GM18861 (cell line): ENCODE results near the gene LHX1.

ENCODE experiments used
- ATAC-seq: cut with Tn5 transposase; IDR thresholded peaks from one replicate; pipeline ENCODE4 v1.9.1; 2021; ENCODE audit not compliant: unreplicated experiment

The LHX1 gene

GRCh38 chr17:36921095-36921851 lies 16.0 kb upstream of the LHX1 start:
- no peak for ATAC-seq

DNA sequence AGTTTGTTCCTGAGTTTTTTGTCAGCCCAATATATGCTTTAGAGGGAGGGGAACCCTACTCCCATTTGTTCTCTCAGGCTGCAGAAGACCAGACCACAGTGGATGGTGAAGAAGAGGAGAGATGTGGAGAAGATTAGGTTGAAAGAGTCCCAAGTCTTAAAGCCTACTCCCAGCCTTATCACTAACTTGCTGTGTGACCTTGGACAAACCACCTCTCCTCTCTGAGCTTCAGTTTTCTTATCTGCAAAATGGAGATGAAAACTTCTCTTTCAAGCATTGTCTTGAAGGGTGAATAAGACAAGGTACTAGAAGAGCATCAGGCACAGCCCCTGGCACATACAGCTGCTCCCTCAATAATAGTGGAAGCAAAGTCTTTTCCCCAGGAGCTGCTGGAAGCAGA lies 15.1 kb upstream of the LHX1 start:
- ATAC-seq: no peak

- no peak for ATAC-seq
These were observed 13.5 kb upstream of the LHX1 start for GRCh38 chr17:36923814-36924221.

GRCh38 chr17:36926226-36926625 lies 11.0 kb upstream of the LHX1 start:
- no peak for ATAC-seq

DNA sequence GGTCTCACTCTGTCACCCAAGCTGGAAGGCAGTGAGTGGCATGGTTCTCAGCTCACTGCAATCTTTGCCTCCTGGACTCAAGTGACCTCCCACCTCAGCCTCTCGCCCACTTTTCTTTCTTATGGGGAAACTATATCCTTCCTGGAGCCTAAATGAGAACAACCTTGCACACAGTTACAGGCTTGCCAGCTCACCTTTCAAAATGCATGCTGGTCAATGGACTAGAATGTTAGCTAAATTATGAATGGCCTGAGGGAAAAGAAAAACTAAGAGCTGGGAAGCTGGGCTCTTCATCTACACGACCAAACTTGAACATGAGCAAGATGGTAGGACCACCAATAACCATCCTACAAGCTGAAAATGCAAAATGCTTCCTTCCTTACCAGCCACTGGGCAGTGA lies 10.6 kb upstream of the LHX1 start:
- no peak for ATAC-seq

GRCh38 chr17:36928471-36929345 lies 8.6 kb upstream of the LHX1 start:
- no peak for ATAC-seq

- no peak for ATAC-seq
These were observed 7.3 kb upstream of the LHX1 start for GRCh38 chr17:36929851-36930582.

DNA sequence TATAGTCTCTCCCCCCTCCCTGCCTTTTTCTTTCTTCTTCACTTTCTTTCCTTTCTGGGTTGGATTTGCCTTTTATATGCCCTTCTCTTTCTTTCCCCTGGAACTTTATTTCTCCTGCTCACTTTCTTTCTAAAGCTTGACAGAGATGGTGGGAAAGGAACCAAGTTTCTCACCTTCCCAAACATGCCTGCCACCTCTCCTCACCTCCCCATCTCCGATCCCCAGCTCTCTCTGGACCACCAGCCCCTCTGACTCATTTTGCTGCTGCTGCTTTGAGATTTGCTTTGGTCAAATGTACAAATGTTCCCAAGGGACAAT lies 6.7 kb upstream of the LHX1 start:
- no peak for ATAC-seq

GRCh38 chr17:36931096-36931696 lies 6.1 kb upstream of the LHX1 start:
- ATAC-seq: no peak

DNA sequence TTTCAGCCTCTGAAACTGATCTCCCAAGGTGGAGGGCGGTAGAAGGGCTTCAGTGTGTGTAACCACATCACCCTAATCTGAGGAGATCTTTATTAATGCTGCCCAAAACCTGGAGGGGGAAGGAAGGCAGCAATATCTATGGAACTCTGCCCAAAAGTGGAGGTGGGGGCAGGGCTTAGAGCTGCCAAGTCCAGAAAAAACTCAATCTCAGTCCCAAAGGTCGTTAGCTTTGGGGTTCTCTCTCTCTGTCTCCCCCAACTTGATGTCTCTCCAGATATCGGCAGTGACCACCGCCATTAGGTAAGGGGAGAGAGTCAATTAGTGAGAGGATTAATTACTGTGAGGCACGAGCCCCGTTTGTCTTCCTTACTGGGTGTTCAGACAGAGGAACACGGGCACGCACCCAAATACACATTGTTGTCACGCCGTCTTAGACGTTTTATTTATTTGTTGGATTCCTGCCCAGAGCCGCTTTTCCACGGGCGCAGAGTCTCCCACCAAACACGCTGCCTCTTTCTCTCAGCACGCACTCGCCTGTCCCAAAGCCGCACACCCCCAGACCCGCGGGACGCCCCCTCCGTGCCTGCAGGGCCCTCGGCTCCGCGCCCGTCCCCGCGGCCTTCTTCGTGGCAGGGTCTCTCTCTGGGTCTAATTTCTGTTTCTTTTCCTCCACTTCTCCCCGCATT lies 5.4 kb upstream of the LHX1 start:
- no peak for ATAC-seq

GRCh38 chr17:36932383-36932693 lies 4.9 kb upstream of the LHX1 start:
- ATAC-seq: no peak

DNA sequence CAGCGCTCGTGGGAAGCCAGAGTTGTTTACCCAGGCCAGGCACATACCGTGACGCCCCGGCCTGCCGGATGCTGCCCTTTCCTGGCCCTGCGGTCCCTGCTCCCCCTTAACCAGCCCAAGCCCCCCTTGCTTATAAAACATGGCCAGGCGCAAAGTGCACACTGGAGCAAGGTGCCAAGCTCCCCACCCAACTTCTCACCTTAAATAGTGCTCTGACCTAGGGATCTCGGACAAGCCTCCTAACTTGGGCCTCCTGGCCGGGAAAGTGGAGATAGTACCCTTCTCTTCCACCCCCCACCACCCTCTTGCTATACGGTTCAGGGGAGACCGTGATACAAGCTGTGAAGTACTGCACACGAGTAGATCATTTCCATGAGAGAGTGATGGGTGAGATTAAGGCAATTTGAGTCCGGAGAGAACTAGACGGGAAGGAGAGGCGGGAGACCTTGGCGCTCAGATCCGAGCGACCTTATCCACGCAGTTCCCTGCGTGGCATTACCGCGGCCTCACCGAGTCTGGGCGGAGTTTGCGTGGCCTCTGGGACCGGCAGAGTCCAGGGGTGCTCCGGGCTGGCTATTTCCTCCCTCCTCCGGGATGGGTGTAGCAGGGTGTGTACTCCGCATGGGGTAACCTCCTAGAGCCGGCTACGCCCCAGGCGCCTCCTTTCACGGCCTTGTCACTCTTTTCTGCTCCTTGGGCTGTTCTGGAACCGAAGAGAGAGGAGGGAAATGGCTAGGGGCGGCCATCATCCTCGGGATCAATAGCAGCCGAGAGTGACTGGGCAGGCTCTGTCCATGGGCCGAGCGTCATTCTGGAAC lies 4.4 kb upstream of the LHX1 start:
- ATAC-seq: no peak

- no peak for ATAC-seq
These were observed 3.6 kb upstream of the LHX1 start for GRCh38 chr17:36933512-36934143.

DNA sequence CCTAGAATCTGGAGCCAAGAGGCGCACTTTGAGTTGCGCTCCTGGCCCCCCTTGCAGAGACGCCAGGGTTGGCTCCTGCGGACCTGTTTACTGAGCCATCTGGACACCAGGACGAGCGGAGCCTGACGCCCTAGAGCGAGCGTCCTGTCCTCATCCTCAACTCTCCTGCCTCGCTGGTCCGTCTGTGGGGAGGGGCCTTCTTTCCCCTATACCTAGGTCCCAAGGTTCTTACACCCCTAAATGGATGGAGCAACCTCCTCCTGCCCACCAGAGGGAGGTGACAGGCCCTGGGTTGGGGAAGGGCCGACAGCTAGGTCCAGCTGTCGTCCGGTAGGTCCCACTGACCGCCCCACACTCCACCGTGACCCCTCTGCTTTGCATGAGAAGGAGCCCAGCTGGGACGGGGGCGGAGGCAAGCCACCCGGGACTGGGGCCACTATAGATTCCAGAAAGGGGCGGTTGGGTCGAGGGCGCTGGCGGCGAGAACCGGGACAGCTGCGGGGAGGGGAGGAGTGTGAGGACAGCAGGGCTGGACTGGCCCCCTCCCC lies 3.1 kb upstream of the LHX1 start:
- no peak for ATAC-seq

GRCh38 chr17:36934692-36935630 lies 2.3 kb upstream of the LHX1 start:
- ATAC-seq: no peak

DNA sequence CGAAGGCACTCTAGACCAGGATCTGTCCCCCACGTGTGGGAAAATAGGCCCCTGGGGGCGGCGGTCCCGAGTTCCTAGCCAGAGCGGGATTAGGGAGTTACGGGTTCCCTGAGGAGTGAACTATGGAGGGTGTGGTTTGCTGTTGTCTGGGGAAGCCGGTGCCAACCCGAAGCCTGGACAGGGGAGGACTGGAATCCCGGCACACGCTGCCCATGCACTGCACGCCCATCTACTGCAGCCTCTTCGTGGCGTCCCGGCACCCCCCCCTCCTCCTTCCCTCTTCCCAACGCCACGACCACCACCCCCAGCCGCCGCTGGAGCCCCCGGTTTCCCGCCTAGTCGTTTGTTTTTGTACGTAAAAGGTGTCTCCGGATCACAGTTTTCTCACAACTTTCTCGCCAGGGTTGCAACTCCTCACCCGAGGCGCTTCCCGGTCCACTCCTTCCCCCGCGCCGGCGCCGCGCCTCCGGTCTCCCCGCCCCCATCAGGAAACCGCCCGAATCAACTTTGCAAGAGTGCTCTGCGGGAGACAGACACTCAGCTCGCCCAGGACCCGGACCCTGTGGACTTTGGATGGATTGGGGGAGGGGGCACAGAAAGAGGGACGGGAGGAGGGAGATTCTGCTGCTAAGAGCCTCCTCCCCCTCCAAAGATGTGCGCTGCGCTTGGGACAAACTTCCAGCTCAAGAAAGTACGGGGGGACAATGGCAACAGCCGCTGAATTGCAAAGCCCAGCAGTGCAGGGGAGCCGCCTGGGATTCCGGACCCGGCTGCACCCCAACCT lies 1.4 kb upstream of the LHX1 start:
- ATAC-seq: no peak

DNA sequence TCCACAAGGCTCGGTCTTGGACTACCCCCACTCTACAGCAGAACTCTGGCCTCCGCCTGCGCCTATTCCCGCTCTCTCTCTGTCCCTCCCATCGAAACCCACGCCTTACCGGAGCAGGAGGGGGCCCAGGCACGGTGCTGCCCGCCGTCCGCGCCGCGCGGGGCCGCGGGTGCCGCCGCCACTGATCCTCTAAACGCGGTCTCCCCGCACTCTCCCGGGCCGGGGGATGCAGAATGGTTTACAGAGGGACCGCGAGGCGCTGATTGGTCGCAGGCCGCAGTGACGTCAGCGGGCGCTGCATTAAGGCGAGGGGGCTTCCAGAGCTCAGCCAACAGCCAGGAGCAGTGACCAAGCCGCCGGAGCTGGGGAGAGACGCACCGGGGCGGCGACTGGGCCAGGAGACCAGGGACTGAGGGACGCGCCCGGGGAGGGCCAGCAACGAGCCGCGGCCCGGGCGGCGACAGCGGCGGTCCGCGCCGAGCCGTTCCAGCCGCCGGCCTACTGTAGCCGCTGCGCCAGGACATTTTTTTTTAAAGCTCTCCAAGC lies 747 bp upstream of the LHX1 start:
- ATAC-seq: no peak
